Measurements from ENCODE around the gene OR12D1.

OR12D1 gene

DNA sequence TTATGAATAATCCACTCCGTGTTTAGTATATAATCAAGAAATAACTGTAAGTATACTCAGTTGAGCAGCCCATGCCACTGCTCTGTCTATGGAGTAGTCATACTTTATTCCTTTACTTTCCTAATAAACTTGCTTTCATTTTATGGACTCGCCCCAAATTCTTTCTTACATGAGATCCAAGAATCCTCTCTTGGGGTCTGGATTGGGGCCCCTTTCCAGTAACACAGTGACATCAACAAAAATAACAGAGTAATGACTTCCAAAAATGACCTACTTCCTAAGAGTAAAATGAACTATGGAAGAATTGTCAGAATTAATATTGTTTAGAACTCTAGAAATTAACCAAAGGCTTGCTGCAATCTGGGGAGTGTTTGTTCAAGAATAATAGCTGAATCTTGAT is 51.1 kb downstream of the OR12D1 start:
- no peak for DNase-seq (ENCODE audit: low spot score)

DNA sequence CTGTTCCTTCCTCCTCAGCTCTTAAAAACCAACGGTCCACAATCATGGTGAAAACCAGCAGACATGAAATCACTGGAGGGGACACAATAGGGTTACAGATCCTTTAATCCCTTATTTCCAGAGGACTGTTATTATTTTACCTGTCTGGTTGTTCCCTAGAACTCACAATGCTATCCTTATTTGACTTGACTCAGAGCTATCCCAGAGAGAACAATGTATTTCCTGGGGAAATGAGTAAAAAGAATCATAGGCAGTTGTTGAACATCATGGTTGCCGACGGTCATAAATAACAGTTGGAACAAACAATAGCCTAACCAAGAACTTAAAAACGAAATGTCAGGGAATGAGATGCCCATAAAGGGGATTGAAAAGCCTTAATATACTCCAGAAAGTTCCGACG is 51.5 kb downstream of the OR12D1 start:
- DNase-seq (ENCODE audit: low spot score) = no peak
